HG02763 (cell line): Measurements from ENCODE around the gene SORBS1.
"Not testable (repeated sequence)": the region's sequence is repeated elsewhere in the genome, so short reads cannot be mapped to it uniquely, and the experiment has no call there.

Source experiments
- ATAC-seq: cut with Tn5 transposase; IDR thresholded peaks from one replicate; pipeline ENCODE4 v1.9.1; 2021; ENCODE audit warnings: mild to moderate bottlenecking, moderate library complexity; ENCODE audit not compliant: unreplicated experiment

SORBS1 gene

DNA sequence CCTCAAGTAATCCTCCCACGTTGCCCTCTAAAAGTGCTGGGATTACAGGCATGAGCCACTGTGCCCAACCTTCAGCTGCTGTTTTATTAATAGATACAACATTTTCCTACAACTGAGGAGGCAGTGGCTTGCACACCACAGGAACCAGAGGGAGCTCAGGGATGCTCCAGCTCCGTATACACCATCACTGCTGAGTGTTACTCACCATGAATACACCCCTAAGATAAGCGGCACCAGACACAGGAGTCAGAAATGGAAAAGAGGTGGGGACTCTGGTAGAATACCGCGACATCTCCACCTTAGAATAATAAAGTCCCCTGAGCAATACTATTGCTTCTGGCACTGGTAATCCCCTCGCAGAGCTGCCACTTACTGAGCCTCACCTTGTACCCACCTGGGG lies 201.7 kb downstream of the SORBS1 start:
- ATAC-seq, result no peak

DNA sequence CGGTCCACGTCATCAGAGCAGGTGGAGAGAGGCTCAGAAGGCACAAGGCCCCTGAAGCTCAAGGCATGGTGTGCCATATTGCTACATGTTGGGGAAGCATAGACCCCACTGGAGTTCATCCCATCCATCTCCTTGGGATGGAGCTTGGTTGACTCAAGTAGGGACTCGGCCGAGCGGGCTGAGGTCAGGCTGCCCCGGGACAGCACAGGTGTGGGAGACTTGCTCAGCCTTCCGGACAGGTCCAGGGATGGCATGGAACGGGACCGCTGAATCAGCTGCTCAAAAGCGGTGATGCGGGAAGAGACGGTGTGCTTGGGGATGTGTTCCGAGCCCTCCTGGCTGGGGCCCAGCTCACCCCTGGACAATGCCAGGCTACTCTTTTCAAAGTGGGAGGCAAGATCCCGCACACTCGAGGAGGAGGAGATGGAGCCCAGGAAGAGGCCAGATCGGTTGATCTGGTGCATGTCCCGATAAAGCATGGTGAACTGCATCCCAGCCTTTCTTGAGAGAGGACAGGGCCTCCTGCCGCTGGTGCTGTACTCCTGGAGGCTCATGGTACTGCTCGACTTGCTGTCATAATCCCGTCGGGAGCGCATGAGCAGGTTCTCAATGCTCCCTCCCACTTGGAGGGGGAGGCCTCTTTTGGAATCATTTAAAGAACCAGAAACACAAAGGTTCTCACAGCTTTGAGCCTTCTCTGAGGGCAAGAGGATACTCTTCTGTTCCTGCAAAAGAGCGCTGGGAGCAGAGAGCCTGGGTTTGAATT lies 204.8 kb downstream of the SORBS1 start:
- ATAC-seq, result no peak

DNA sequence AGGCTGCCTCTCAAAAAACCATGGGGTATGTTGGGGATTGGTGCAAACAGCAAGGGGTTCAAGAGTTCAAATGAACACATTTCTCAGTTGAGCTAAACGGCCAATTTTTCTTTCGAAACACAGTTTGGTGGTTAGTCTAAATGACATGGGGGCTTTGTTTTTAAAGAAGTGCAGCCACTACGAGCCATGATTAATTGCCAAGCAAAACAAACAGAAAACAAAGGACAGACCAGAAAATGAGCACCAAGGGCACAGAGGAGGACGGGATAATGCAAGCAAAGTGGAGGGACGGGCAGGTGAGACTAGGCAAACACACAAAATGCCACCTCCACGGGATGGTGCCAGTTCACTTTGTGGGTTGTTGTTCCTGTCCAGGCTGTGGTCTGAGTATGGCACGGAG lies 205.9 kb downstream of the SORBS1 start:
- no peak for ATAC-seq

DNA sequence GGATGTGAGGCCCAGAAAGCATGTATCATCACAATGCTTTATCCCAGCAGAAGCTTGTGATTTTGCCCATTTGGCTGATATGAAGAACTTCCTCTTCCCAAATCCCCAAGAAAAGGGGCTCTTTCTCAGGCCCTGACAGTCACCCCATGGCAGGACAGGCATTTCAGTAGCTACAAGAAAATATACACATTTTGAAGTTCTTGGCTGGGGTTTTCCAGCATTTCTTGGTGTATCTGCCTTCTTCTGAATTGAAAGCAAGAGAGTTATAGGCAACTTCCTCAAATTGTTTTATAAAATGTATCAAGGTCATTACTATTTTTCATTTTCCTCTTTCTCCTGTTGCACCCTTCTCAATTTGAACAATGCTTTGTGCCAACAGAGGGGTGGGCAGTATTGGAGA lies 207.1 kb downstream of the SORBS1 start:
- no peak for ATAC-seq

DNA sequence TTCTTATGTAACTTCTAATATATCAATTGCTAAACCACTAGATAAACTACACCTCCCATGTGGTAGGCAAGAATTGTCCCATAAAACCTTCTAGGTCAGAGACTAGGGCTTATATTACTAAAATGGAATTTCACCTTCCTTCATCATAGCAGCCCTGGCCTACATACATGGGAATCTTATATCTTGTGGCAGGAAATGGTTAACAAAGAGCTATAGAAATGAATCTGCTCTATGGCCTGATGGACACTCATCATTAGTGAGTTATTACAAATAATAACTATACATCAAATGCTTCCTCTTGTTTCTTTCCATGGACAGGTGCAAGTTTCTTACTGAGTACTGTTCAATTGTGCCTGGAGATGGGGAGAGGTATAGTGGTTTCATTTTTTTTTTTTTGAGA lies 208.0 kb downstream of the SORBS1 start:
- ATAC-seq, result no peak

DNA sequence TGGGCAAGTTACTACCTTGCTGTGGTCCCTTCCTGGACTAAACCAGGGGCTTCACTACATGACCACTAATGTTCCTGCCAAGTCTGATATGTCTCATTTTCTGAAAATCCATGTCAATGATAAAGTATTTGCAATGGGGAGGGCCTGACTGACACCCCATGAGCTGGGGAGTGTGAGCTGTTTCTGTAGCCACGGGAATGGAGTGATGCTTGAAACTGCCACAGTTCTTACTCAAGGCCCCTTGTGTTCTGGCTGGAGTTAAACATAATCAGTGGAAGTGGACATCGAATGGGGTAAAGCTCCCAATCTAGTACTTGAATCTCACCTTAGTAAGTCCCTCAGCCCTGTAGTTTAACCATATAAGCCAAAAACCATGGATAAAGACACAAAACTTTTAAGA lies 208.5 kb downstream of the SORBS1 start:
- ATAC-seq, result no peak

DNA sequence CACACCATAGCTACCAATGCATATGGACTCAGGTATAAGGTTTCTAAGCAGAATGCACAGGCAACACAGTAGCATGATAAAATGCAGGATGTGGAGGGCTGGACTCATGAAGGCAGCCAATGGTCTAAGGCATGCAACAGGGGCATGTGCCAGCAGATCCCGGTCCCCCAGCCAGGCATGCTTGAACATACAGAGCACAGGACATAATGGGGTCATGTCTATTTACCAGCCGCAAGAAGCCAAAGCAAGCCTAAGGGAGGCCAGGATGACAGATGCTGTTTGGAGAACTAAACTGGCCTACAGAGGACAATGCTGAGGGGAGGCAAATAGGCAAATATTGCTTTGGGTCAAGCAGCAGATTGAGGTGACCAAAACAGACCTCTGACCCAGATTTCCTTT lies 210.3 kb downstream of the SORBS1 start:
- no peak for ATAC-seq

DNA sequence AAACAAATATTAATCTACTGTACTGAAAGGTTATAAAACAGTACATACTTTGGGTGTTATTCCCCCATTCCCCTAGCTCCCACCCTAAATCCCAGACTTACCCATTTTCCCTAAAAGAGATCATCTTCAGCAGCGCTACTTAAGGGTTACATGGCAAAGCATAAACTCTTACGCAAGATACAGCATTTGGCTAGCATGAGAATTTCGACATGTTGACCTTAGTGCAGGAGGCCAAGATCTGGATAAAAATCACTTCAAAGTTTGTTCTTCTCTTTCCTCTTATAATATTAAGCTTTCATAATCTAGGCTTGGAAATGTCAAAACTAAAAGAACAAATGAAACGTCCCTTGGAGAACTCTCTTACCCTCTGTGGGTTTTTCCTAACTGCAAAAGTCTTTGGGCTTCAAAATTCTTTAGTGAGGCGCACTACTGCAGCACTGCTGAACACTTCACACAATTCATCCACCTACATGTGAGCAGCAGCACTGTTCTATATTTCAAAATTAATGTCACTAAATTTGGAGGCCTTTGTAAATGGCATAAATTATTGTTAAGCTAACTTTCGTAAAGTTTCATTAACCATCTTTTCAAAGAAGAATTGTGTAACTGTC lies 210.8 kb downstream of the SORBS1 start:
- ATAC-seq, result no peak

DNA sequence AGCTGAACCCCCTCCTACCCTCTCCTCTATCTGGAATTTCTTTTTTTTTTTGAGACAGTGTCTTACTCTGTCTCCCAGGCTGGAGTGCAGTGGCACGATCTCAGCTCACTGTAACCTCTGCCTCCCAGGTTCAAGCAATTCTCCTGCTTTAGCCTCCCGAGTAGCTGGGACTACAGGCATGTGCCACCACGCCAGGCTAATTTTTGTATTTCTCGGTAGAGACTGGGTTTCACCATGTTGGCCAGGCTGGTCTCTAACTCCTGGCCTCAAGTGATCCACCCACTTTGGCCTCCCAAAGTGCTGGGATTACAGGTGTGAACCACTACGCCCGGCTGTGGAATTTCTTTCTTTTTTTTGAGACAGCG lies 213.8 kb downstream of the SORBS1 start:
- not testable (repeated sequence) for ATAC-seq

DNA sequence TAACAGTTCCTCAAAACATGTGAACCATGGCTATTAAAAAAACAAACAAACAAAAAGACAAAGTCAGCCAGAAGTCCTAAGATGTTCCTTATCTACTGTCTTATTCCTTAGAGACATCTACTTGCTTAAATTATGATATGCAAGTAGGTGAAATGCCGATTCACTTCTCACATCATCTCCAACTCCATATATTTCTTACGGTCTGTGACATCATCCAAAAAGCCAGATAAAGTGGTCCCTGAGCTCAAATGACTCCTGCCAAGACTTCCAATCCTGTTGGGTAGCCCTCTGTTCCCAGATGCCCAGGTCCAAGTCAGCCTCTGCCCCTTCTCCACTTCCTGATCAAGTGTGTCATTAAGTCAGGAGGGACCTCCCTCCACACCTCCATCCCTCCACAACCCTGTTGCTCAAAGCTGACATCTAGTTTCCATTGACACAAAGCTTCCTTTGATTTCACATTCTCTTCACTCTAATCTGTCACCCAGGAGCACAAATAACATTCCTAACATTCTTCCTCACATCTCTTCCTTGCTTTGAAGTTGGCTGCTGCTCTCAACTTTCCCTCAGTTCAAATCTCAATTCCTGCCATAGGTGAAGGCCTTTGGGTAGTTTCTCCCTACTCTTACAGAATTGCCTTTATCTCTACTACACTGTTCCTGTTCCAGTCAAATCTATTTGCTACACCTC lies 214.3 kb downstream of the SORBS1 start:
- no peak for ATAC-seq

DNA sequence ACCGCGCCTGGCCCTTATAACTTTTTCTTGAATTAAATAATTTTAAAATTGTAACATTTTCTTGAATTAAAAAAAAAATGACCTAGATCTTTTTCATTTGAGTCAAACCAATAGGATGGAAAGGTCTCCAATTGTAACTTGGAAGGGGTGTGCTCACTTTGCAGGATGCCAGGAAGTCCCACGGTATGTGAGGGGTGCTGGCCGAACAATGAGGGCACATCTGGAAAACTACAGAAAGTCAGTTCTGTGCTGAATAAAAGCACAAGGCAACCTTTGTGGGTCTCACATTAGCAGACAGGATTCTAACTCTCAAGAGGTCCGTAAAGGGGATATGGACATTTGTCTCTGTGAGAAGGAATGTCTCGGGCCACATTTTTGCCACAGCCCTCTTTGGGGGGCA lies 217.6 kb downstream of the SORBS1 start:
- no peak for ATAC-seq

DNA sequence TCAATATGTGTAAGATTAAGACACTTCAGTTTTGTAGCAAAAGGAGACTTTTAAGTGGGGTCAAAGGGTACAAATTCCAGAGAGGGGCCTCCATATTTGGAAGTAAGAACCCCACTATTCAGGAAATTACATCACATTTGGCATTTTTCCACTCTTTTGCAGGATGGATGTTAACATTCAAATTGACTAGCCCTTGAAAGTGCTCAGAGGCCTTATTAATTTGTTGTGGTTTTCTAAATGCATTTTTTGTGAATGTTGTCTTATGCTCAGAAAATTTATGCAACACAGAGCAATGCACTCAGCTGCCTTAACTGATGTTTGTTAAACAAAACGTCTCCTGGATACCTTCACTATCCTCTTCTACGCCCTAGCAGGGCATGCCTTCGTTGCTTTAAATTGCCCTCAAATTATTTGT lies 219.4 kb downstream of the SORBS1 start:
- no peak for ATAC-seq

DNA sequence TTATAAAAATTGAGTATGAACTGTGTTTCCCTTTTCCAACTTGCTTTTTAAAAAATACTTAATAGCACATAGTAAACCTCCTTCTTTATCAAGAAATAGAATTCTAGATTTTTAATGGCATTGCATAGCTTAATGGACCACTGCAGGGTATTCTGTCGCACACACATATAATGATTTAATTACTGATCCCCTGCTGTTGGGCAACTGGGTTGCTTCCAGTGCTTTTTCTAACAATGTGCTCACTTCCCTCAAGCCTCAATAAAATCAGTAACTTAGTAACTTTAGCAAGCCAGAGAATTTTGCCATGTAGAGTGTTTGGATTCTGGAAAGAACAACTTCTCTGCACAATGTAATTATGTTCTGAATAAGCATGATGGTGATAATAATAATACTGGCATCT lies 221.3 kb downstream of the SORBS1 start:
- ATAC-seq, result no peak

DNA sequence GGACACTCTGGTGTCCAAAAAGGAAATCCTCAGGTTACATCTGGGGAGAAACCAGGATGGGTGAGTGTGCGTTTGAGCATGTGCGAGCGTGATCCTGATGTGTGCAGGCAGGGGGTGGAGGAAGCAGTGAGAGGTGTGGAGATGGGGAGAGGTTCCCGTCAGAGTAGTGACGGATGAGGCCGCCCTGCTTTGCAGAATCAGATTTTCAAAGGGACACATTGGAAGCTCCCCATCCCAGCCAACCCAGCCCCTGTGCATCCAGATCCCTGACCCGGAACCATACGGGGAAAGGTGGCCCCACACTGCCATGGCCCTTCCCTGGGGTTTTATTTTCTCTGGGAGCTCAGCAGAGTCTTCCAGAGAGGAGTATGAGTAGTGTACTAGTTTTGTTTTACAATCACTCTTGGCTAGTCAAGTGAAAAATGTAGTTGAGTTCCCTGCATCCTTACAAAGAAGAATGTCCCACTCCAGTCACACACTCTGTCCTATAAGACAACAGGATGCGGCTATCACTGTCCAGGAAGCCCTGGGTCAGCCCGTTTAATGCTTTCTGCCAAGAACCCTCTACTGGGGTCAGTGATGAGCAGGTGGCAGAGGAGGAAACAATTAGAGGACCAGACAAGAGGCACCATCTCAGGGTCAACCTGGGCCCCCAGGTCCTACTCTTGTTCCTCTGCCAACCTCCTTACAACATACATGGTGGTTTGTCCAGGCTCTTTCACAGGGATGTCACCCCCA lies 223.6 kb downstream of the SORBS1 start:
- no peak for ATAC-seq

DNA sequence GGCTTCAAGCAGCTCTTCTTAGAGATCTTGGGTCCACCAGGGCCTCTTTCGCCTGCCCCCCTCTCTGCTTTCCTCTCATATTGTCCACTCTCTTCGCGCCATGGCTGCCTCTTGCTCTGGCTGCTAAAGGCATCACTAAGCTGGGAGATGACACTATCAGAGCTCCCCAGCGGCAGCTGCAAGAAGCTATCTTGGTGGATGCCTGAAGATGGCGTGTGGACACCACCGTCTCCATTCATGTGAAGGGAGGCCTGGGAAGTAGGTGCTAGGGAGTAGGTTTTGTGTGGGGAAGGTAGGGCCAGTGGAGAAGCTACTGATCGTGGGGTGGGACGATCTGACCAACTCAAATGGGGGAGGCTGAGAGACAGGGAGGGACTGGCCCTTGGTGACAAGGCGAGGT lies 224.5 kb downstream of the SORBS1 start:
- no peak for ATAC-seq

DNA sequence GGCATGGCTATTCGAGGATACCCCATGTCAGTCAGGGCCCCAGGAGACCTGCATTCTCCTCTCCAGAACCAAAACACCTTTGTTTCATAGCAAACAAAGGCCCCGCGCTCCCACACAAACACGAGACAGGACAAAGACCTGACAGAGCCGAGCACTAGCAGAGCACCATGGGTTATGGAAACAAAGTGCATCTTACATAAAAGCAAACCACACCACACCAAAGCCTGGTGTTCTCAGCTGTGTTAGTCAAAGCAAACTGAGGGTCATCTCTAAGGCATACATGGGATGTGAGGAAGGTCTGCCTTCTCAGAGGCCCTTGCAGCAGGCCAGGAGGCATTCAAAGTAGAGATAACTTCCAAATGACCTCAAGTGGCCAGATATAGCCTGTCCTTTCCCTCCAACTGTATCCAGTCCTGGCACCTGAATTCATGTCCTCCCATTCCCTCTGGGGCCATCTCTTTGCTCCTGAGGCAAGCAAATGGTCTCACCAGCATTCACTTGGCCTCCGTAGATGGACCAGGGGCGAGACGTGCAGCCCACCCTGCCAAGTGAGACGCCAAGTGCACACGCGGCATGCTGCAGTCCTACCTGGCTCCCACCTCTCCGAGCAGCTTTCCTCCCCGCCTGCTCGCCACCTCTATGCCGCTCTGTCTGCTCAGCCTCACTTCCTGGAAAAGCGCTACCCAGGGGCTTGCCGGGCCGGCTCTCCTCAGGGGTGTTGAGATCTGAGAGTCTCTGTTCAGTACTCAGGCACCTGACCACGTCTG lies 225.1 kb downstream of the SORBS1 start:
- no peak for ATAC-seq

DNA sequence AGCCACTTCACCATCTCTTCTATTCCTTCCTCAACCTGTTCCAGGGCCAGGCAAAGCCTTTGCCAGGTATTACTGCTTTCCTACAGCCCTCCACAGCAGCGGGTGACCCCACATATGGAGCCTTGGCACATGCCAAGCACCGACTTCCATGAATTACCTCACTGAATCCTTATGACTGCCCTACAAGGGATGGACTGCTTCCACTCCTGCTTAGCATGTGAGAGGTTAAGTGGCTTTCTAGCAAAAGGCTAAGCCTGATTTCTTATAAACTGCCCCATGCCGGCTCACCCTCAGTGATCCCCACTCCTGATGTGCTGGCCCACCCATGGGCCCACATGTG lies 226.4 kb downstream of the SORBS1 start:
- no peak for ATAC-seq

DNA sequence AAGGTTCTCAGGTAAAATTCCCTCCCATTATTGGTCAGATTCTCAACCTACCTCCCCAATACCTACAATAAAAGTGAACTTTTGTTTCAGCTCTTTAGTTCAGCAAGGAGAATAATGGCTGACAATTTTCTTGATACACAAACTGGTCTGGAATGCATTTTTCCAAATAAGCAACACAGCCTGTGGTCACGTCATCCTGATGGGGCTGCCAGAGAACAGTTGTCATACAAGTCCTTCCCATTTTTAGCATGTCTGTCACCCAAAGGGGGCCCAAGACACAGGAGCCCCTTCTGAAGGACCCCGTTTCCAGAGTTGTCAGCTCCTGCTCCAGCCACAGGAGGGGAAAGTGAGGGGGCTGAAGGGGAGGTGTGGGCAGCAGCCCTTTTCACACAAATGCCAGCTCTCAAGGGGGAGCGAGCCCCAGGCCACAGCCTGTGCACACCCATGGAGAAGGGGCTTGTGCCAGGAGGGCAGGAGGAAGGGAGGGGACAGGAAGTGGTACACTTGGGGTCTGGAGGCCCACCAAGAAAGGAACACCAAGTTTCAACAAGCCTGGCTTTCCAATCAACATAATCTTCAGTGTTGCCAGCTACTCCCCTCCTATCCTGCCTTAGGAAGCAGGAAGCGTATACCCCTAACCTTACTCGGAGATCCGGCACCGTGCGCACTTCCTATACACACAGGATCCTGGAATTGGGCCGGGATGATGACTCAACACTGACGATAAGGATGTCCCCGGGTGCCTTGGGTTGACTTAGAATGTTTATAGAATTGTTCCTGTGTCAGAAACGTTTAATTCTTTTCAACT lies 227.0 kb downstream of the SORBS1 start:
- ATAC-seq, result no peak

DNA sequence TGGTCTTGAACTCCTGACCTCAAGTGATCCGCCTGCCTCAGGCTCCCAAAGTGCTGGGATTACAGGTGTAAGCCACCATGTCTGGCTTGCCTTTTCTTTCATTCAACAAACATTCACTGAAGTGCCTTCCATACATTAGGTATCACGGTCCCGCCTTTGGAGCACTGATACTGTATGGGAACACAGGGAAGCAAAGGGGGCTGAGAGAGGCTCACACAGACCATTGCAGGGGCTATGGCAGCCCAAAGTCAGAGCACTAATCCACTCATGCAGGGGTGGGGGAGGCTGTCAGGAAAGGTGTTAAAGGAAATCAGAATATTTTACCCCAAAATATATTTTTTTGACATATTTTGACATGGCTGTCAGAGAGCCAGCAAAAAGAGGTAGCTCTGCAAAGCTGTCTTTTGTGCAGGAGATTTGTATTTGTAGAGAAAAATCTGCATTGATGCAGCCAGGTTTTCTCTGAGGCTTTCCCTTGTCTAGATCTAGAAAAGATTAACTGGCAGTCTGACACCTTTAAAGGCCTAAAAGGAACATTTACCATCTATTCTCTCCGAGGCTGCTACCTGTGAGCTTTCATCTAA lies 228.4 kb downstream of the SORBS1 start:
- no peak for ATAC-seq

DNA sequence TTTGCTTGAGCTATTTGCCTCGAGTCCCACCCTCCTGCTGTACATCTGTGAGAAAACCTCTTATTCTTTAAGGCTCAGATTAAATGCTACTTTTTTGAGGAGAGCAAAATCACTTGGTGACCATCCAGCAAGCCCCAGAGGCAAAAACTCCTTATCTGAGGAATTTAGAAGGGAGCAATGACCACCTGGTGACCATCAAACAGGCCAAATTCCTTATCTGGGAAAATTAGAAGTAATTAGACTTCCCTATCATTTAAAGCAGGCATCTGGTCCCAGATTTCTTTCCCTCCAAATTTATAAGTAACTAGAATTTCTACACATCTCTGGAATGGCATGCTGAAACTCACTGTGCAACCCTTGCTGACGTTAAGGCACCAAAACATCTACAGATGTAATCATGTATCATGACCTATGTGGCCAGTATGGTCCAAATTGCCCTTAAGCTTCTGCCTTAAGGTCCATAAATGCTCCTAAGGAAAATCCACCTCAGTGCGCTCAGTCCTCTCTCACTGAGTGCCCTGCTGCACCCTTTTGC lies 229.5 kb downstream of the SORBS1 start:
- ATAC-seq, result no peak
